HEK293T (cell line): Measurements from ENCODE around the gene FOXQ1.

Experiments used
- L3MBTL2 ChIP-seq: fragments of 450-650 bp; conservative IDR thresholded peaks from 2 replicates; pipeline ENCODE4 v1.6.1; 2016; ENCODE audit warnings: mild to moderate bottlenecking
- LEF1 ChIP-seq: fragments of 450-650 bp; IDR thresholded peaks from 2 replicates; pipeline ENCODE4 v1.6.1; 2017; ENCODE audit warnings: mild to moderate bottlenecking, borderline replicate concordance
- NFRKB ChIP-seq: fragments of 450-650 bp; IDR thresholded peaks from 2 replicates; pipeline ENCODE4 v1.6.1; 2016; ENCODE audit warnings: mild to moderate bottlenecking, moderate library complexity
- PKNOX1 ChIP-seq: fragments of 450-650 bp; IDR thresholded peaks from 2 replicates; pipeline ENCODE4 v1.6.1; 2016

GRCh38 chr6:1315201-1315559 lies 3.3 kb downstream of the FOXQ1 start:
- TF ChIP-seq LEF1, result no peak
- no peak for TF ChIP-seq L3MBTL2
- no peak for TF ChIP-seq PKNOX1
- TF ChIP-seq NFRKB, result no peak
